Cortex of kidney (tissue), 1 donor: ENCODE data around the gene BRI3BP.

ENCODE experiments used
- DNase-seq: peaks from one replicate; lab custom pipeline; 2025; lab: John Stamatoyannopoulos, UW

The BRI3BP gene, protein sequence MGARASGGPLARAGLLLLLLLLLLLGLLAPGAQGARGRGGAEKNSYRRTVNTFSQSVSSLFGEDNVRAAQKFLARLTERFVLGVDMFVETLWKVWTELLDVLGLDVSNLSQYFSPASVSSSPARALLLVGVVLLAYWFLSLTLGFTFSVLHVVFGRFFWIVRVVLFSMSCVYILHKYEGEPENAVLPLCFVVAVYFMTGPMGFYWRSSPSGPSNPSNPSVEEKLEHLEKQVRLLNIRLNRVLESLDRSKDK

DNA sequence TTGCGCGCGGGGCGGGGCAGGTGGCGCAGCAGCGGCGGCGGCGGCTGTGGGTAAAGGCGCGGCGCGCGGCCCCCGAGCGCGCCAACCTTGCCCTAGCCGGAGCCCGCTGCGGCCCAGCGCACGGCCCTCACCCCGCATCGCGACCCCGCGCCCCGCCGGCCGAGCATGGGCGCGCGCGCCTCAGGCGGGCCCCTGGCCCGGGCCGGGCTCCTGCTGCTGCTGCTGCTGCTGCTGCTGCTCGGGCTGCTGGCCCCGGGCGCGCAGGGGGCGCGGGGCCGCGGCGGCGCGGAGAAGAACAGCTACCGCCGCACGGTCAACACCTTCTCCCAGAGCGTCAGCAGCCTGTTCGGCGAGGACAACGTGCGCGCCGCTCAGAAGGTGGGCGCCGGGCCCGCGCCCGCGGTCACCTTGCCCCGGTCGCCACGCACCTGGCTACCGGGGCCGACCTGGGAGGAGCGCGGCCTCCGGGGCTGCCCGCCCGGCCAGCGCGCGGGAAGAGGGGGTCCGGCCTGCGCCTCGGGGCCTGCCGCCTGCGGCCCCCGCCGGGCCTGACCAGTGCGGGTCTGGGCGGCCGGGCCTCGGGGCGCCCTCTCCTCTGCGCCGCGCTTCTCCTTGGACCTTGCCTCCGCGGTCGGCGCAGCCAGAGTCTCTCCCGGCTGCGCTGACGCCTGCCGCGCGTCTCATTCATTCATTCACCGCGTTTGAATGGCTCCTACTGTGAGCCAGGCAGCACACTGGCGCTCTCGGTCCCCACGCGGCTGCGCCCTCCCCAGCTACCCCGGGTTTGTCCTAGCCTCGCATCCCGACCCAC is at the start of gene BRI3BP:
Gene BRI3BP, plus strand, starts transcription at position 20 of the 811 bp plus-strand sequence. Its CDS starts 146 bp downstream, at position 166.
- no peak for DNase-seq

DNA sequence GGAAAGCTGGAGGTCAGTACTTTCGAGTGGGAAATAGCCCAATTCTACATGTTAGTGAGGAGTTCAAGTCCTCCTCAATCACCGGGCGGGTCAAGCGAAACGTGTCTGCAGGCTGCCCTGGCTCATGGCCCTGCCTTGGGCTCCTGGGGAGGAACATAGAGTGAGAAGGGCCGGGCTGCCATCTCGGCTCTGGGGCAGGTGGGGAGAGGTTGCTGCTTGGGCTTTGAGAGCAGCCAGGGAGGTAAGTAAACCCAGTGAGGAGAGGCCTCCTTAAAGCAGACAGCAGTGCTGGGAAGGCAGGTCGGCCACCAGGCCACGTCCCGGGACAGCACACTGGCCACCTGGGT is 47.0 kb upstream of the BRI3BP start:
- DNase-seq = no peak

DNA sequence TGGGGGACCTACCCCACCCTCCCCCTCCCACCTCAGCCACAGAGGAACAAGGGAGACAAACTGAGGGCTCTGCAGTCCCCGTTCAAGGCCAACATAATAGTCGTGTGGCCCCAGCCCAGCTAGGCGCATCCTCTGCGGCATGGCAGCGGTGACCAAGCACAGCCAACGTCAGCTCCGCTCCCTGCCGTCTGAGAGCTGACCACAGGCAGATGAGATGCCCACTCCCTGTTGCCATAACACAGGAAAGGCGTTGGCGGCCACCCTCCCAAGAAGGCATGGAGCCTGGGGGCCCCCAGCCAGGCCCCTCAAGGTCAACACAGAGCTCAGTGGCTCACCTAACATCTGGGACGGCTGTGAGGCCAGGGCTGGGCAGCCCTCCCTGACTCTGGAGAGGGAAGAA is 46.4 kb upstream of the BRI3BP start:
- no peak for DNase-seq

DNA sequence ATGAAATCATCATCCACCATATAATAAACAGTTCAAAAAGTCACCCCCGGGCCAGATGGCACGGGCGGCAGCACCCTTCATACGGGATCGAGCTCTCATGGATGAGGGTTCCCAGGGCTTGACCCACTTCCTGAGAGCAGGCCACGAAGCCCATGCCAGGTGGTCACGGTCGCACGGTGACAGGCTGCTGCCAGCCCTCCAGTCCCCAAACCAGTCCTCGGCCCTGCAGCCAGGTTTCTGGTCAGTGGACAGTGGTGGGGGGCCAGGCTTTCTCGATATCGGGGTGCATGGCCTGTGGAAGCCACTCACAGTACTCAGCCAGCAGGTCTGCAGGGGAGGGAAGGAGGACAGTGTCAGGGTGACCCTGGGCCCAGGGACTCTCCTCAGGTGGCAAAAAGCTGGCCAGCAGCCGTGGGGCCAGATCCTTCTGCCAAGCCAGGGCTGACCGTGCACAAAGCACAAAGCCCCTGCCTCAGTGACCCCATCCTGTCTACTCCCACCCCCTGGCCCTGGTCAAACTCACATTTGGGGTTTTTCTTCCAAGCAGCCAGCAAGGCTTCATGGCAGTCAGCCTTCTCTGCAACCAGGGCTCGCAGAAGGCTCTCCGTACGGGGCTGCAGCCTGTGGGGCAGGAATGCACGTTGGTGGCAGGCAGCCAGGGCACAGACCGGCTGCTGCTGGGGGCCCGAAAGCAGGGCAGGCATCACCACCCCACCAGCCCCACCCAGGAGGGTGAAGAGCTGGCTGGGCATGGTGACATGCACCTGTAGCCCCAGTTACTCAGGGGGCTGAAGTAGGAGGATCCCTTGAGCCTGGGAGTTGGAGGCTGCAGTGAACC is 45.7 kb upstream of the BRI3BP start:
- no peak for DNase-seq

DNA sequence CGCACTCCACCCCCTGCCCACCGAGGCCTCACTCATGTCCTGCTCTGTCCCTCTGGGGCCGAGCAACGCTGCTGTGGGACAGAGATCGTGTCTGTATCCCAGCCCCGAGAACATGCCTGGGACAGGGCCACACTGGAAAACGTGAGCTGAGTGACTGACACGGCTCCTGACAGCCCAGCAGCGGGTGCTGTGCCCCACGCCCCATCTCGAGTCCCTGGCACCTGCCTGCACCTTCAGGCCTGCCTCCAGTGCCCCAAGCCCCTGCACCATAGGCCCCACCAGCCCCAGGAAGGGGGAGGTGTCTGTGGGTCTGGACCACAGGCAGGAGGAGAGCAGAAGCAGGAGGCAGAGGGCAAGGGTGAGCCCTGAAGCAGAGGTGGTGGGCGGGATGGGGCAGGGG is 44.4 kb upstream of the BRI3BP start:
- DNase-seq = no peak

DNA sequence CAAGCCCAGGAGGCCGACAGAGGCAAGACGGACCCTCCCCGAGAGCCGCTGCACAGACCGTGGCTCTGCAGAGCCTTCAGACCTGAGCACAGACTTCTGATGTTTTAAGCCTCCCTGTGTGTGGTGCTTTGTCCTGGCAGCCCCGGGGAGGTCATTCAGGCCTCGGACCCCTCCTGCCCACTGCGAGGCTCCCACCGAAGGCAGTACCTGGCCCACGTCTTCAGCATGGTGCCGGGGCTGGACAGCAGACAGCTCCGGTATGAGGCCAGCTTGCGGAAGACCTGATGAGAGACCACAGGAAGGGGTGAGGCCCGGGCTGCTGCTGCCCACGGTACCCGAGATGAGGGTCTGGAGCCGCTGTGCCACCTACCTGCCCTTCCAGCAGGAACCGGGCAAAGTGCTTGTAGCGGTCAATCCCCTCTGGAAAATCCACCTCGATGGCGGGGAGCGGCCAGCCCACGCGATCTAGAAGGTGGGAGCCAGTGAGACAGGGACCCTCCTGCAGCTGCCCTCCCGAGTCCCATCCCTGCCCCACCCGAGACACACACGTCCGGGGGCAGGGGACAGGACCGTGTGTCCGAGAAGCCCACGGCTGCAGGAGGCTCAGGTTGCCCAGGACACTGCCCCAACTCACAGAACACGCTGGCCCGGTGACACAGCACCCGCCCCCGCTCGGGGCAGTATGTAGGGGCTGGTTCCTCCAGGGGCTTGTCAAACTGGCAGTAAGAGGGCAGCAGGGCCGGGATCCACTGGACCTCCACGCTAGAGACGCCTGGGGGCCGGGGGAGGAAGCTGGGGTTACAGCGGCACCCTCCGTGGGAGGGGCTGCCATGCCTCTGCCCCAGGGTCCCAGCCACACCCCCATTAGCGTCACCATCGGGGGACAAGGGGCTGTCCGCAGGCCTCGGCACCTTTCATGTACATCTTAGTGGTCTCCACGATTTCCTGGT is 43.4 kb upstream of the BRI3BP start:
- no peak for DNase-seq

DNA sequence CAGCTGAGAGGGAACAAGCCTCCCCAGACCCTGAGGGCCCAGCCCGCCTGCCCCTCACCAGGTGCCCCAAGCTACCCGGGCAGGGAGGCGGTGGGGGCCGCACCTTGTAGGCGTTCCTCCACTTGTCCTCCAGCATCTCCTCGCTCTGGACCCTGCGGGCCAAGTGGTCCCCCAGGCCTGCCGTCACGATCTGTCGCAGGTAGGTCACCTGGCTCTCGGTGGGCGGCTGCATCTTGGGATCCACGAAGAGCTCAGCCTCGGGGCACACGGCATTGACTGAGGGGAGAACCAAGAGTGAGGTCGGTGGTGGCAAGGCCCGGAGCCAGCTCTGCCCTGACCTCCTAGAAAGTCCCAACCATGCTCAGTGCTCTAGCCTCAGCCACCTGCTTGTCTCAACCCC is 41.1 kb upstream of the BRI3BP start:
- no peak for DNase-seq

DNA sequence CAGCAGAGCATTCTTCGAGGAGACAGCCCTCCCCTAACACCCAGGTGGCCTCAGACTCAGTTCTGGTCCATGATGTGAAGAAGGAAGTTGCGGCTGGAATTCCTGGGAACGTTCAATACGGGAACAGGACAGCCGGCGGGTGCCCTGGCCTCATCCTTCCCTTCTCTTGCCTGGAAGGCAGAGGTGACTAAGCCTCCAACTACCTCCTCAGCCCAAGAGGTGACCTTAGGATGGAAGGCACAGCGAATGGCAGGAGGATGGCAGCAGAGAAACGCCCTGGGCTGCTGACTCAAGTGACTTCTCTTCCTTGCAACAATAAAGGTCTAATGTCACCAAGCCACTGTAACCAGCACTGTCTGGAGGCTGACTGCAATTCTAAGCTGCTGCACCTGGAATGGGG is 40.6 kb upstream of the BRI3BP start:
- DNase-seq = no peak

DNA sequence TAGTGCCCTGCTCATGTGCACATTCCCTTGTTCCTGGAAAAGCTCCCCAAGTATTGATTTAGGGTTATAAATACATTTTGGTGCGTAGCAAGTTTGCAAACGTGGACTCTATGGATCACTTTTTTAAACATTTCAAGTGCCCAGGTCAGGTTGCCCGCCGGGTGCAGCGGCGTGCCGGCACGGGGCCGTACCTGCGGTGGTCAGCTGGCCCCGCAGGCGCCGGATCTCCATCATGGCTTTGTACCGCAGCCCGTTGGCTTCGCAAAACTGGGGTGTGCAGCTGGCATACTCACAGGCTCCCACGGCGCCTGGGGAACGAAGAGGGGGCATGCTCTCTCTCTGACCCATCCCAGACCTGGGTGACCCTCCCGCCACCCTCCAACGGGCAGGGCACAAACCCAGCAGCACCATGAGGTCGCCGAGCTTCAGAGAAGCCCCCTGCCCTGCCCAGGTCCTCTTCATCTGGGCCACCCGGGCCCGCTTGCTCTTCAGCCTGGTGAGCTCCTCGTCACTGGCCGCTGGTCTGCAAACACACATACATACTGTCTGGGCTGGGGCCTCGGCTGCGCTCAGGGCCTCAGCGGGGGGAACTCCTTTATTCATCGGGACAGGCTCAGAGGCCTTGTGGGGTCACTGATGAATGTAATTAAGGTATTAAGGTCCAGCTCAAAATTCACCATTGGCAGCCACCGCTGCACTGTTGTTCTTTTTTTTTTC is 39.6 kb upstream of the BRI3BP start:
- no peak for DNase-seq

DNA sequence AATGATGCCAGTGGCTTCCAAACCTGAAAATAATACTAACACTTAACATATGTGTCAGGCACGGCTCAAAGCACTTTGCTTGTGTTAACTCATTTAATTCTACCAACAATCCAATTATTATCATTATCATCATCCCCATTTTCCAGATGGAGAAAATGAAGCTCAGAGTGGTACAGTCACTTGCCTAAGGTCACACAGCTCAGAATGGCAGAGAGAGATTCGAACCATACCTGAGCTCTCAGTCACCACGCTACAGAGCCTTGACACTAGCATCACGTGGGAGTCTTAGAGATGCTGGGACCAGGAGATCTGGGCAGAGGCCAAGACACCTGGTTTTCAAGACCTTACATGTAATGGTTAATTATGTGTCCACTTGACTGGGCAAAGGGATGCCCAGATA is 38.7 kb upstream of the BRI3BP start:
- DNase-seq = no peak

DNA sequence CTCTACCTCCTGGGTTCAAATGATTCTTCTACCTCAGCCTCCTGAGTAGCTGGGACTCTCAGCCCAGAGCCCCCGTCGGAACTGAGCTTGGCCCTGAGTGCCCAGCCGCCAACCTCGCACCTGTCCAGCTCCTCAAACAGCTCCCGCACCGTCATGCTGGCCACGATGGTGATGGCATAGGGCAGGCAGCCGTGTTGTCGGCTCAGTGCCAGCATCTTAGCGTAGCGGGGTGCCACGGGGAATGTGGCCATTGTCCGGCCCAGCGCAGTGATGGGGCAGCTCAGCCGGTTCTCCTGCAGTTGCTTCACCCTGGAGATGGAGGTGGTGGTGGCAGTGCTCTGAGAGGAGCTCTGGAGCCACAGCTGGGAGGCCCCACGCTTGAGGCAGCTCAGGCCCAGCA is 36.9 kb upstream of the BRI3BP start:
- DNase-seq = no peak

DNA sequence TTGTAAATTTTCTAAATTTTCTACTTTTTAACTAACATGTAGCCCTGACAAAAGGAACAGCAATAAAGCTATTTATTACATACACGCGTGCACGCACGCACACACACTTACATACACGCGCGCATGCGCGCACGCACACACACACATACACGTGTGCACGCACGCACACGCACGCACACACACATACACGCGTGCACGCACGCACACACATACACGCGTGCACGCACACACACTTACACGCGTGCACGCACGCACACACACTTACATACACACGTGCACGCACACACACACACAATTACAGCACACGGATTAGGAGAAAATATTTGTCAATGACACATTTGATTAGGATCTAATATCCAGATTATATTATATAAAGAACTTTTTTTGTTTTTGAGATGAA is 32.4 kb upstream of the BRI3BP start:
- no peak for DNase-seq

DNA sequence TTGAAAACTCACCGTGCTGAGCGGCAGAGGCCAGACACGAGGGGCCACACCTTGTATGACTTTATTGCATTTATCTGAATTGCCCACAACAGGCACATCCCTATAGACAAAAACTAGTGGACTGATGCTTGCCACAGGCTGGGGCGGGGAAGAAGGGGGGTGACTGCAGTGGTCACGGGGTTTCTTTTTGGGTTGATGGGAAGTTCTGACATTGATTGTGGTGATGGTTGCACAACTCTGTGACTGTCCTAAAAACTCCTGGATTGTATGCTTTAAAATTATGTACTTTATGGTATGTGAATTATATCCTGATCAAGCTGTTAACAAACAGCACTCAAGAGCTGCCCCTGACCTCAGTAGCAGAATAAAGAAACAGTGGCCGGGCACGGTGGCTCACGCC is 30.2 kb upstream of the BRI3BP start:
- DNase-seq = no peak

DNA sequence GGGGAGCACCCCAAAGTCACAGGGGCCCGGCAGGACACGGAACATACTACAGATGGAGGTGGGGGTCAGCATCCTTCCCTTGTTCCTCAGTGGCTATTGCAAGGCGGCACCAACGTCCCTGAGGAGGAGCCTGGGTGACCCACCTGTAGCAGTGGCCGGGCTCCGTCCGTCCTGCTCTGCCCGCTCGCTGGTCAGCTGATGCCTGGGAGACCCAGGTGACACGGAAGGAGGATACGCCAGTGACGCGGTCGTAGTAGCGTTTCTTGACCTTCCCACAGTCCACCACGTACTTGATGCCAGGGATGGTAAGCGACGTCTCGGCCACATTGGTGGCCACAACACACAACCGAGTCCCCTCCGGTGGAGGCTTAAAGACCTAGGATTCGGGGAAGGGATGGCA is 29.2 kb upstream of the BRI3BP start:
- no peak for DNase-seq

DNA sequence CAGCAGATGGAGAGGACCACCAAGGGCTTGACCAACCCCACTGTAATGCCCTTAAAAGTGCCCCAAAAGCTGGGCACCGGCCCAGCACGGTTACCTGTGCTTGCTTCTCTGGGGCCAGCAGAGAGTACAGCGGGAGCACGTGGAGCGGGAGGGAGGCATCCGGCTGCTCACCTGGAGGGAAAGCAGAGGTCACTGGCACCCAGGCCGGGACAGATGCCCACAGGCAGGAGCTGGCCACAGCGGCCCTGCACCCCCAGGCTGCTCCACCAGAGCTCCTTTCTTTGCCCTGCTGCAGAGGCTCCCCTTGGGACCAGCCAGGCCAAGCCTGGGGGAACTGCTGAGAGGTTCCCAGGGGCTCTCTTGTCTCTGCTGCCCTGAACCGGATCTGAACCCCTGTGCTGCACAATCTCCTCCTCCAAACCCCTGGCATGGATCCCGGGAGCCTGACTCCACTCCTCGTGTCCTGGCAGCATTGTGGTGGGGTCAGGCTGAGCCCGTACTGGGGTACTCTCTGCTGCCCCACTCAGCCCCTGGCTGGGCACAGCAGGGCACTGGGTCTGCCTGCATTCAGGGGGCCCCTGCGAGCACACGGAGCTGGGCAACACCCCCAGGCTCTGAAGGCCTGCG is 28.5 kb upstream of the BRI3BP start:
- DNase-seq = no peak

DNA sequence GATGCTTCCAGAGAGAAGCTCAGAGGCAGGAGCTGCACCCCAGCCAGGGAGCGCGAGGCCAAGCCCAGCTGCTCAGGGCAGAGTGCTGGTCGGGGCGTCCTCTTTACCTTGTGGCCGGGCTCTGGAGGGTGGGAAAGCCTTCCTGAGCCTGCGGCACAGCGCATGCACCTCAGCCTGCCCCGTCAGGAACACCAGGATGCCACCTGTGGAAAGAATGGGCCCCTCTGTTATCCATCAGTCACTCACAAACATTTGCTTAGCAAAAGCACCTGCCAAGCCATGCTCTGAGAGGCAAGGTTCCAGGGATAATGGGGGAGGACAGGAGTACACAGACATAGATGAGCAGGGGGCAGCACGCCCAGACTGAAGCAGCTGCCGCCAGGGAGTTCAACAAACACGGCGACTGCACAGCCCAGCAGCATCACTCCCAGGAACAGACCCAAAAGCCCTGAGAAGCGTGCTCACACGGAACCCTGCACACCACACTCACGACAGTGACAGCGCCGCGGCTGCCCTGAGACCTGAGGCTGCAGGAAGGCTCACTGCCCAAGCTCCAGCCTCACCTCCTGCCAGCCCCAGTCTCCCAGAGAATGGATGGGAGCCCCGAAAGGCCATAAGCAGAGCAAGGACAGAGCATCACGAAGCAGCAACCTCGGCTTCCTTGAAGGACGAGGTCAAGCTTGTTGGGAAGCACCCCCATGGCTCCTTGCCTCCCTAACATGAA is 26.3 kb upstream of the BRI3BP start:
- DNase-seq = no peak

DNA sequence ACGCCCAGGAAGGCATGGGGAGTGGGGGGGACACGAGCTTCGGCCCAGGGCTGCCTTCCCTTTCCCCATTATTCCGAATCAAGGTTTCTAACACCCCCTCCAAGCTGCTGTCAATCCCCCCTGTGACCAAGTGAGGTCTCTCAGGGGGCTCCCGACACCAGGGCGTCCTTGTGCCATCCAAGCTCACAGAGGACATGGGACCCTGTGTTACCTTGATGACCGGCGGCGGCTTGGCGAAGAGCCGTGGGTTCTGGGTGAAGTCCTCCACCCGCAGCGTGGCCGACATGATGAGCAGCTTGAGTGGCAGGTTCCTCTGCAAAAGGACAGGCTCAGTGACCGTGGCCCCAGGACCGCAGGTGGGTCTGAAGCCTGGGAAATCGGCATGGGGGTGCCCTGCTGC is 24.8 kb upstream of the BRI3BP start:
- no peak for DNase-seq

DNA sequence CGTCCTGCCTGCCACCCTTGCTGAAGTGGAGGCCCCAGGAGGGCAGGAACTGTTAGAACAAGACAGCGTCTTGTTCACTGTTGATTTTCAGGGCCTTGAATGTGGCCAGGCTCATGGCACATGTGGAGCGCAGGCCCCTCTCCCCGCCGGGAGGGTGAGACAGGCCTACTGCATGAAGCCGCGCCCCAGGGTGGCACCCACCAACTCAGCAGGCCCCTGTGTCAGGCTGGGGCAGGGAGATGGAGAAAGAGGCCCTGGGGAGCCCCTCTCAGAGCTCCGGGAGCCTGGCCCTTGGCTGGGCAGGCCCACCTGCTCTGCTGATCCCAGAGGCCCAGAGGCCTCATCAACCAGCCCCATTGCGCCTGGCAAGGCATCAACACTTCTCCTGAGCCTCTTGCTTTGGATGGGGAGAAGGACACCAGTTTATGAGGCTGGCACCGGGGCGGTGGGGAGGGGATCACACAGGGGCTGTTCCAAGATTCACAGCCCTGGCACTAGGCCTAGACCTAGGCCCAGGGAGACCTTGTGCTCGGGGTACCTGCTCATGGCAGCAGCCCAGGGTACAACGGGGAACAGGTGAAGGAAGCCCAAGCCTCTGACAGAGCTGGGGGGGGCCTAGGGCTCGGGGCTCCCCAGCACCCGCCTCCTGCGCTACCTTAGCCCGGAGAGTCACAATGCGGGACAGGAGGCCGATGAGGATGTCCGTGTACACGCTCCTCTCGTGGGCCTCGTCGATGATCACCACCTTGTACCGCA is 22.6 kb upstream of the BRI3BP start:
- no peak for DNase-seq

DNA sequence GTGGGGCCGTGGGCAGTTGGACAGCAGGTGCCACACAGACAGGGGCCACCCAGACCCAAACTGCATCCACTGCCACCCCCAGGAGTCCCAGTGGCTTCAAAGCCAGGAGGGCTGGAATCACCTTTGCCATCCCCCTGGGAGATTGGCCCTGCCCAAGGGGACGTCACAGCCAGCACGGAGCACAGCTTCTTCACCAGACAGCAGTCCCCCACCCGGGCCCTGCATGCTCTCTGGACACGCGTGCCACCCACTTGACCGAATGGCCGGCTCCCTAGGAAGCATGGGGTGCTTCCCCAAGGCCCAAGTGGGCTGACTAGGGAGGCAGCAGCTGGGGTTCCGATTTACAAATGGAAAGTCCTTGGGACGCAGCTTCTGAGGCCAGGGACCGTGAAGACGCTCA is 21.8 kb upstream of the BRI3BP start:
- no peak for DNase-seq
